Measurements from ENCODE around the gene PPP3CA. TPM values are rescaled to one million over a fixed set of nuclear protein-coding genes. Genes with fewer than 3 reads are reported as not detected.

PPP3CA gene
- total and polyA plus RNA-seq, 2 of the 8 experiments (the other 6 are each of a cell fraction or from before 2014, with no cell fraction given), result 7.9 to 35.0 TPM

GRCh38 chr4:101224358-101225218 is 122.7 kb downstream of the PPP3CA start:
- Histone ChIP-seq H3K4ac (replicated peaks; ENCODE audit: insufficient read length, low read depth, low read length) (no peak overlapping the region), H4K5ac (ENCODE audit: insufficient read length, low read depth, low read length) (no peak overlapping the region), H3K23me2 (ENCODE audit: low read depth, low read length) (no peaks in the 10 kb centered on the region), H2AK5ac (ENCODE audit: low read depth, low read length) (no peak overlapping the region), H2BK15ac (ENCODE audit: low read length) (no peak overlapping the region), H3K56ac (replicated peaks; ENCODE audit: insufficient read length, low read depth, low read length) (no peak overlapping the region), H3K79me1 (ENCODE audit: low read depth, low read length) (no peaks in the 10 kb centered on the region), H4K20me1 (replicated peaks in 1 of 2; ENCODE audit: control insufficient read depth in 1 of 2, insufficient read depth in 2 of 2, low read length in 2 of 2) (no peaks in the 10 kb centered on the region), H3K14ac (ENCODE audit: insufficient read length) (no peak overlapping the region), H3K9me3 (ENCODE audit: insufficient read depth in 2 of 2, low read depth in 1 of 2, low read length in 1 of 2) (no peaks in the 10 kb centered on the region), H3K4me3 (ENCODE audit: extremely low read depth in 1 of 4, insufficient read depth in 2 of 4, low read depth in 3 of 4, low read length in 4 of 4) (no peak overlapping the region), H3K23ac (ENCODE audit: insufficient read length) (no peak overlapping the region), H3K18ac (ENCODE audit: extremely low read depth, low read length) (no peak overlapping the region), H2AFZ (ENCODE audit: low read length) (no peak overlapping the region), H3K27ac (ENCODE audit: low read depth, low read length) (no peak overlapping the region), H2BK5ac (ENCODE audit: low read depth, low read length) (no peak overlapping the region), H3K4me2 (ENCODE audit: insufficient read depth in 1 of 2, low read depth in 2 of 2, low read length in 2 of 2) (no peak overlapping the region), H2BK20ac (ENCODE audit: low read length) (no peak overlapping the region), H4K8ac (ENCODE audit: extremely low read depth, insufficient read depth, low read length) (no peak overlapping the region), H2BK12ac (ENCODE audit: low read depth, low read length) (no peak overlapping the region), H3K79me2 (ENCODE audit: control insufficient read depth in 1 of 2, insufficient read depth in 2 of 2, low read length in 2 of 2) (peaks cover 0 to 53% of the 10 kb centered on the region in 2 experiments; a peak in 2 of 4 replicates), H3K9ac (replicated peaks in 1 of 4; ENCODE audit: extremely low read depth in 1 of 4, low read depth in 3 of 4, low read length in 3 of 4) (no peak overlapping the region), H3K27me3 (replicated peaks in 1 of 4; ENCODE audit: control insufficient read depth in 3 of 4, extremely low read depth in 1 of 4, insufficient read depth in 3 of 4, low read length in 3 of 4) (no peaks in the 10 kb centered on the region), H4K91ac (replicated peaks; ENCODE audit: insufficient read length, low read length) (no peak overlapping the region), H2BK120ac (replicated peaks; ENCODE audit: low read depth, low read length) (no peak overlapping the region), H3K36me3 (ENCODE audit: control insufficient read depth in 2 of 4, insufficient read depth in 4 of 4, low read length in 3 of 4) (no peaks in the 10 kb centered on the region), H3K4me1 (replicated peaks in 1 of 4; ENCODE audit: control insufficient read depth in 3 of 4, insufficient read depth in 4 of 4, low read length in 3 of 4) (no peaks in the 10 kb centered on the region)
- DNase-seq (ENCODE audit: low read depth in 1 of 2, low spot score in 2 of 2), result no peak
- TF ChIP-seq CHD1 (IDR thresholded peaks at IDR 0.05; ENCODE audit: low read depth, low read length), result no peak
- no peak for TF ChIP-seq RXRA (IDR thresholded peaks at IDR 0.05; ENCODE audit: insufficient read depth, low read depth, low read length)
- TF ChIP-seq NANOG (IDR thresholded peaks at IDR 0.05; ENCODE audit: insufficient read depth, low read depth, low read length, poor library complexity, severe bottlenecking), result no peak
- TF ChIP-seq, protein P1, sequence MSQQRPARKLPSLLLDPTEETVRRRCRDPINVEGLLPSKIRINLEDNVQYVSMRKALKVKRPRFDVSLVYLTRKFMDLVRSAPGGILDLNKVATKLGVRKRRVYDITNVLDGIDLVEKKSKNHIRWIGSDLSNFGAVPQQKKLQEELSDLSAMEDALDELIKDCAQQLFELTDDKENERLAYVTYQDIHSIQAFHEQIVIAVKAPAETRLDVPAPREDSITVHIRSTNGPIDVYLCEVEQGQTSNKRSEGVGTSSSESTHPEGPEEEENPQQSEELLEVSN (IDR thresholded peaks at IDR 0.05), result no peak
- TF ChIP-seq HDAC2 (IDR thresholded peaks at IDR 0.05; ENCODE audit: borderline replicate concordance in 1 of 2, low read depth in 2 of 2, low read length in 2 of 2), result no peak
- no peak for TF ChIP-seq SP1 (IDR thresholded peaks at IDR 0.05; ENCODE audit: low read depth, low read length)
- no peak for TF ChIP-seq CBX5 (IDR thresholded peaks at IDR 0.05; ENCODE audit: low read depth, low read length)
- no peak for TF ChIP-seq RFX5 (IDR thresholded peaks at IDR 0.05; ENCODE audit: borderline replicate concordance, low read depth, low read length)
- no peak for TF ChIP-seq MAFK (IDR thresholded peaks at IDR 0.05; ENCODE audit: low read depth, low read length)
- TF ChIP-seq TAF7 (optimal IDR thresholded peaks at IDR 0.05; ENCODE audit: borderline replicate concordance, low read depth, low read length), result no peak
- no peak for TF ChIP-seq SUZ12 (IDR thresholded peaks at IDR 0.05; ENCODE audit: low read length)
- no peak for FAIRE-seq
- WGBS, 2 experiments (ENCODE audit: extremely low coverage in 1 of 2, insufficient coverage in 1 of 2, insufficient read length in 1 of 2, insufficient replicate concordance in 2 of 2, low coverage in 1 of 2, low lambda C conversion rate in 2 of 2, missing lambda C conversion rate in 1 of 2), result 66% methylated on average over 4 of the region's 4 CpGs; no CpG with 5 or more reads in 1 of the 2 experiments
- ChIA-PET CTCF (ENCODE audit: partially characterized antibody) (interaction anchor here (1.4 to 1.5 kb wide), 2 partner anchors 11 to 54 kb away, joined by 3 to 4 read pairs; no protein-coding TSS in a partner anchor), POLR2A (ENCODE audit: partially characterized antibody) (interaction anchor here (1.2 kb wide), 1 partner anchor 123 kb away, joined by 3 read pairs; the partner anchor contains the start of gene PPP3CA)

Measured in H1 (cell line).